WI38 (cell line): ENCODE results near the gene TAP1.
A peak's percentile ranks its signal among the peaks of the same experiment; 100 is the strongest.

Experiments used
- H3K4me3 ChIP-seq: 2 replicates; pipeline ENCODE4 v1.5.1; 2011; ENCODE audit warnings: low read depth, mild to moderate bottlenecking, control low read depth, low read length
- TF ChIP-seq, protein P1 (sequence below): IDR thresholded peaks from 2 replicates; pipeline ENCODE4 v1.5.1; 2012; ENCODE audit warnings: low read depth, mild to moderate bottlenecking, control low read depth, low read length

The TAP1 gene

DNA sequence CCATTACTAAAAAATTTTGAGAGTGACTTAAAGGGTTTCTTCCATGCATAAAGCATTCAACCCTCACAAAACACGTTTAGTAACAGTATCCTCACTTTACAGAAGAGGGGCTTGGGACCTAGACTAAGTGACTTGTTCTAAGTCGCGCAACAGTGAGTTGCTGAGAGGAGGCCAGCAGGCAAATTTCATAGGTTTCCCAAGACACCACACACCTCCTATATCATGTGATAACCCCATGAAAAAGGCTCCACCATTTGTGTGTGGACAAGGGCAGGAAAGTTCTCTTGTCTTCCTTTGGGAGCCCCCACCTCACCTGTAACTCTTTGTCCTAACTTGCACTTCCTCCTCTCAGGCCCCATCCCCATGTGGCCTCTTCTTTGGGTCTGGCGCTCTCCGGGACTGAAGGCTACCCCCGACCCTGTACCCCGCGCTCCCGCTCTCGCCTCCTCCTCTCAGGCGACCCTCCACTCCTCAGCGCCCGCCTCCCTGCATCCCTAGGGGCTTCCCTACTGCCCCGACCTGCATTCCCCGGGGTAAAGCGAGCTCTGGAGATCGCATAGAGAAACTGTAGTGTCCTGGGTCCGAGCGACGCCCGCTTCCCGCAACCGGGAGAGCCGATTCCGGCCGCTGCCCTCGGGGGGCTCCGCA lies 10.0 kb downstream of the TAP1 start:
- H3K4me3 ChIP-seq, result peak overlapping the region; percentile 92
- TF ChIP-seq, protein P1, sequence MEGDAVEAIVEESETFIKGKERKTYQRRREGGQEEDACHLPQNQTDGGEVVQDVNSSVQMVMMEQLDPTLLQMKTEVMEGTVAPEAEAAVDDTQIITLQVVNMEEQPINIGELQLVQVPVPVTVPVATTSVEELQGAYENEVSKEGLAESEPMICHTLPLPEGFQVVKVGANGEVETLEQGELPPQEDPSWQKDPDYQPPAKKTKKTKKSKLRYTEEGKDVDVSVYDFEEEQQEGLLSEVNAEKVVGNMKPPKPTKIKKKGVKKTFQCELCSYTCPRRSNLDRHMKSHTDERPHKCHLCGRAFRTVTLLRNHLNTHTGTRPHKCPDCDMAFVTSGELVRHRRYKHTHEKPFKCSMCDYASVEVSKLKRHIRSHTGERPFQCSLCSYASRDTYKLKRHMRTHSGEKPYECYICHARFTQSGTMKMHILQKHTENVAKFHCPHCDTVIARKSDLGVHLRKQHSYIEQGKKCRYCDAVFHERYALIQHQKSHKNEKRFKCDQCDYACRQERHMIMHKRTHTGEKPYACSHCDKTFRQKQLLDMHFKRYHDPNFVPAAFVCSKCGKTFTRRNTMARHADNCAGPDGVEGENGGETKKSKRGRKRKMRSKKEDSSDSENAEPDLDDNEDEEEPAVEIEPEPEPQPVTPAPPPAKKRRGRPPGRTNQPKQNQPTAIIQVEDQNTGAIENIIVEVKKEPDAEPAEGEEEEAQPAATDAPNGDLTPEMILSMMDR, result no peak

DNA sequence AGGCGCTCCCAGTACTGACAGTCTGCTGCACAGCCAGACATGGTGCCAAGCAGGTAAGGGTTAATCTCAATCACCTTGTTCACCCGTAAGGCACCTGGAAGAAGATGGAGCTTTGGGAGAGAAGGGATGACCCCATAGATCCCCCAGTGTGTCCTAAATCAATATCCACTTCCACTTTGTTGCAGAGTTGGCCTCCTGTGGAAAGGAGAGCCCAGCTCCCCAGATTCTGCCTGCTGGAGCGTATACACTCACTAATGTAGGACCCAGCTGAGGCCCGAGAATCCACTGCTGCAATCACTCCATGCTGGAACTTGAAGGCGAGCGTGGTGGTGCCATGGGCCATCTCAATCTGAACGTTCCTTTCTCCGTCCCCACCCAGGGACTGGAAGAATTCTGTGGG lies 10.8 kb downstream of the TAP1 start:
- TF ChIP-seq, protein P1, result no peak
- H3K4me3 ChIP-seq, result no peak overlapping the region

DNA sequence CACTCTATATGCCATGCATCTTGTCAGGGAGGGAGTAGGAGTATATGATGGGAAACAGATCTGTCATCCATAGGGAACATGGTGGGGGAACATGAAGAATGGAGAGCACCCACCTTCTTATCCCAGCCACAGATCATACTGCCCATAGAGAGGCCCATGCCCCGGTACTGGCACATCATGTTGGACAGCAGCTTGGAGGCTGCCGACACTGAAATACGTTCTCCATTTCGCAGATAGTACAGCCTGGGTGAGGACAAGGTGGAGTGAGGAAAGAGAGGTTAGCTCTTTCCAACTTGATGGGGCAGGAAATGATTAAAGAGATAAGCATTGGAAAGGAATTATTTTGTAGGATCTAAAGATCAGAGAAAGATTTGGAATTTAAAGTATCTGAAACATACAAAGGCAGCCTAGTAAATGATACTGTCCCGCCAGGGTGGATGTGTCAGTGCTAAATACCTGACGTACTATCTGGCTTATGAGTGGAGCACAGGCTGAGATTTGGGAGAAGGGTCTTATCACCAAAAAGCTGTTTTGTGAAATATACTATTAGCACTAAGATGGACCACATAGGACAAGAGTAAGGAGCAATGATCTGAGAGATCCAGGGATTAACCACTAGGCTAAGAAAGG lies 11.4 kb downstream of the TAP1 start:
- no peak overlapping the region for H3K4me3 ChIP-seq
- TF ChIP-seq, protein P1, result no peak

DNA sequence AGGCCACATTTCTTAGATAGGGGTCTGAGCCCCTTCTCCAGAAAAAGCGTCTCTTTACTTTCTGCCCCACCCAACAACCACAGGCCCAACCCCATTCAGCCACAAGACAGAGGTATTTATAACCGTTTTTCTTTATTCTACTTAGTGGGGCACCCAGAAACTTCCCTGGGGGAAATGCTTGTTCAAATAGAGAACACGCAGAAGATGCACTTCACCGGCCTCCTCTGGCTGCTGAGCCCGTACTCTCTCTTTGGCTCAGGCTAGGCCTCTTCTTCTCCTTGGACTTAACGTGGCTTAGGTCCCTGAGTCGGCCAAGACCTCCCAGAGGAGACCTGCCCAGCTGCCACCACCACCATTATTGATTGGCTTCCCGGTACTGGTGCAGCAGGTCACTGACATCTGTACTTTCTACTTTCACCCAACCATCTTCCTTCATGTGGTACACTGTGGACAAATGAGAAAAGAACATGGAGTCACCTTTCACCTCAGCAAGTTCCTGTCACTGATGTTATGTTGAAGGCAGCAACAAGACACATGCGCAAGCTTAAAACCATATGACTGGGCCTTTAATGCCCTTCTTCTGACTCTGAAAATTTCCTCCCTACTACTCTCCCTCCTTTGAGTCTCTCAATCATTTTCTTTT lies 12.8 kb downstream of the TAP1 start:
- TF ChIP-seq, protein P1, result no peak
- H3K4me3 ChIP-seq, result no peak overlapping the region

DNA sequence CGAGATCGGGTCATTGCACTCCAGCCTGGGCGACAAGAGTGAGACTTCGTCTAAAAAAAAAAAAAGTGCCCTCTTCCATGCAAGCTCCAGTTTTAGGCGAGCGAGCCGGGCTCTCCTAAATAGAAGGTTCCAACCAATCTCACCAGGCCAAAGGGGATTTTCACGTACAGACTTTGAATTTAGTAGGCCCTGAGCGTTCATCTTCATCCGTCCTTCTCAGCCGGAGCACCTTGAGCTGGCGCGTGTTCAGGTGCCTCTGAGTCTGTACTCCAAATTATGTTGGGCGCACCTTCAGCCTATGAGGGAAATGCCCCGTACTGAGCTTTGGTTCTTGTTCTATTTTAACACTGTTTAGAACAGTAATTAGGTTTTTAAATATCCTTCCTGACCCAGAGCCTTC lies 14.1 kb downstream of the TAP1 start:
- TF ChIP-seq, protein P1, result no peak
- H3K4me3 ChIP-seq, result no peak overlapping the region

DNA sequence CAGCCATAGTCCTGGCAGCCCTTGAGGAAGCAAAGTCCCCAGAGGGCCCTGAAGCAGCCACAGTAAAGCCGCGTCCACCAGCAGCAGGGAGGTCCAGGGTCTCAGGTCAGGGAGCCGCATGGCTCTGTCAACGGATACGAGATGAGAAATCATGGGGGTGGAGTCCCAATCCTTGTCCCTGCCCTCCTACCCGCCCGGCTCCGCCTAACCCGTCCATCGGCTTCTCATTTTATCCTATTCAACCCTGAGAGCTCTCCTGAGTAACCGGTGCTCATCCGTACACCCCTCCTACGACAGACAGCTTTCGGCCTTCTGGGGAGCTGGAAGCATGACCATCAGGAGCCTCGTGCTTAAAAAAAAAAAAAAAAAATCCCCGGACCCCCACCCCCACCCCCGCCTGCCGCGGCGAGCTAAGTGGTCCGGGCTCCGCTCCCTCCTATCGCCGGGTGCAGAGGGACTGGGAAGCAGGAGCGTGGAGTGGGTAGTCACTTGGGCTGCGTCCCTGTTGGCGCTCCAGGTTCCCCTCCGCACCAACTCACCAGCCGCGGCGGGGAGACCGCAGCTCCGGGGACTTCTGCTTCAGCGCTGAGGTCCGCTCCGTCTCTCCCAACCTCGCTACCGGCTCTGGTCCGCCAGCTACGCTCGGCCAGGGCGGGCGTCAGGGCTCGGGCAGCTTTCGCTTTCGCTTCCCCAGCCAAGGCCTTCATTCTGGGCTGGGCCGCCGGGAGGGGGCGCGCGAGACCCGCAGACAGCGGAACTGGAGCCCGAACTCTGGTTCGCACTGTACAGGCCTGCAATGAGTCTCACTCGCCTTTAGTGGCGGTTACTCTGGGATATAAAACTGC lies 15.2 kb downstream of the TAP1 start, which contains the start of gene TAP2:
Gene TAP2 (minus strand): TSS at position 626 of the 845 bp plus-strand sequence. CDS start 506 bp downstream, at position 120.
- H3K4me3 ChIP-seq, result peak within 1 kb of the TSS; percentile 73
- TF ChIP-seq, protein P1, result peak; percentile 86
